Upper lobe of left lung (tissue), 4 donors: Measurements from ENCODE around the gene SPATA1.

ENCODE experiments used
- EP300 ChIP-seq, 4 donors: sonication (generic); formaldehyde crosslinking; IDR thresholded peaks; one replicate each; pipeline ENCODE4 v1.5.1; 2017; ENCODE audit warnings: antibody characterized with exemption in 4 of 4, control low read depth in 2 of 4
- POLR2AphosphoS5 ChIP-seq, 2 donors: sonication (generic); formaldehyde crosslinking; IDR thresholded peaks; one replicate each; pipeline ENCODE4 v1.5.1; 2017; ENCODE audit warnings: antibody characterized with exemption in 2 of 2
- TF ChIP-seq, protein P1 (sequence below), 6 experiments: fragments of 450-650 bp in 4 of 6; fragments of 200-600 bp in 2 of 6; sonication (generic) in 2 of 6; IDR thresholded peaks; one replicate each; pipeline ENCODE4 v1.5.1; 2016 to 2019; ENCODE audit warnings: antibody characterized with exemption in 6 of 6

DNA sequence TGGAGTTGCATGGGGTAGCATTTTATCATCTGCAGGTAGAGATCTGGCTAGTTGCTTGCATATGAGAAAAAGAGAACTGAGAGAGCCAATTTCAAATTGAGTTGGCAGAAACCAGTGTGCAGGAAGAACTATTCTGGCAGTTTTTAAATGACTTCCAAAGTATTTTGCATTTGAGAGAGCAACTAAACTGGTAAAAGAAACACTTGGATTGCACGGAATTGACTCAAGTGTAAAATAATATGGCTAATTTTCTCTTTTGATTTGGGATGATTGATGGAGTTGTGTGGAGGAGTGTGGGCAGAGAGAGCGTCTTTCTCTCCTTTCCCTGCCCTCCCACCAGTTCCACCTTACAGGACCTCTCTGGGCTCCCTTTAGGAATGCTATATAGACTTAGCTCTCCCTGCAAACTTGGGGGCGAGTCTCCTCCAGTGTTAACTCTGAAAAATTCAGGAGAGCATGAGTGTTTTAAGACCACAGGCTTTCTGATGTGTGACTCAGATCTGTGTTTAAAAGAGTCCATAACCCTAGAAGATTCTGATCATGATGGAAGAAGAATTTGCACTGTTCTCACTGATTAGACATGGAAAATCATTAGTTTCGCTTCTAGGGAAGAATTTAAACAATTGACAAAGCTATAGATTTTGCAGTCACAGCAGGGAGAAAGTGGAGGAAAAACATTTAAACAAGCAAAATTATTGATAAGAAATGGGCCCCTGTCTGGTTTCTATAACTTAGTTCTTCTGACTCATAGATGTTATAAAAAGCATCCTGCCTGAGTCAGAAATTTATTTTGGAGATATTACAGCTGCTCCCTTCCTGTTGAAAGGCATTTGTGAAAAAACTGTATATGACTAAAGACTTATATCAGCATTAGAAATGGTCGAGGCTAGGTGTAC, 92.9 kb downstream of the SPATA1 start:
- TF ChIP-seq, protein P1, sequence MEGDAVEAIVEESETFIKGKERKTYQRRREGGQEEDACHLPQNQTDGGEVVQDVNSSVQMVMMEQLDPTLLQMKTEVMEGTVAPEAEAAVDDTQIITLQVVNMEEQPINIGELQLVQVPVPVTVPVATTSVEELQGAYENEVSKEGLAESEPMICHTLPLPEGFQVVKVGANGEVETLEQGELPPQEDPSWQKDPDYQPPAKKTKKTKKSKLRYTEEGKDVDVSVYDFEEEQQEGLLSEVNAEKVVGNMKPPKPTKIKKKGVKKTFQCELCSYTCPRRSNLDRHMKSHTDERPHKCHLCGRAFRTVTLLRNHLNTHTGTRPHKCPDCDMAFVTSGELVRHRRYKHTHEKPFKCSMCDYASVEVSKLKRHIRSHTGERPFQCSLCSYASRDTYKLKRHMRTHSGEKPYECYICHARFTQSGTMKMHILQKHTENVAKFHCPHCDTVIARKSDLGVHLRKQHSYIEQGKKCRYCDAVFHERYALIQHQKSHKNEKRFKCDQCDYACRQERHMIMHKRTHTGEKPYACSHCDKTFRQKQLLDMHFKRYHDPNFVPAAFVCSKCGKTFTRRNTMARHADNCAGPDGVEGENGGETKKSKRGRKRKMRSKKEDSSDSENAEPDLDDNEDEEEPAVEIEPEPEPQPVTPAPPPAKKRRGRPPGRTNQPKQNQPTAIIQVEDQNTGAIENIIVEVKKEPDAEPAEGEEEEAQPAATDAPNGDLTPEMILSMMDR (IDR thresholded peaks at IDR 0.05): no peak
- TF ChIP-seq EP300 (IDR thresholded peaks at IDR 0.05) (no peak), POLR2AphosphoS5 (IDR thresholded peaks at IDR 0.05) (no peak)
